Duodenal mucosa (tissue), 2 donors: ENCODE data around the gene TSTD1.

Source experiments
- H3K27ac ChIP-seq: one replicate; pipeline ENCODE4 v1.7.0; 2013; ENCODE audit warnings: low read depth, low read length
- H3K27me3 ChIP-seq, 2 donors: one replicate each; pipeline ENCODE4 v1.7.0; 2013; ENCODE audit warnings: low read length in 2 of 2, control low read depth in 1 of 2; ENCODE audit not compliant: insufficient read depth in 2 of 2, control insufficient read depth in 1 of 2
- H3K36me3 ChIP-seq, 2 donors: one replicate each; pipeline ENCODE4 v1.7.0; 2013; ENCODE audit warnings: low read length in 2 of 2, control low read depth in 1 of 2; ENCODE audit not compliant: insufficient read depth in 2 of 2, control insufficient read depth in 1 of 2
- H3K4me1 ChIP-seq, 2 donors: one replicate each; pipeline ENCODE4 v1.7.0; 2013; ENCODE audit warnings: low read length in 2 of 2, control low read depth in 1 of 2; ENCODE audit not compliant: insufficient read depth in 2 of 2, control insufficient read depth in 1 of 2
- H3K4me3 ChIP-seq, 2 donors: one replicate each; pipeline ENCODE4 v1.7.0; 2013; ENCODE audit warnings: low read length in 2 of 2, low read depth in 1 of 2
- H3K9ac ChIP-seq, 2 donors: one replicate each; pipeline ENCODE4 v1.7.0; 2013; ENCODE audit warnings: low read length in 2 of 2, low read depth in 1 of 2
- H3K9me3 ChIP-seq, 2 donors: one replicate each; pipeline ENCODE4 v1.7.0; 2013; ENCODE audit warnings: low read length in 2 of 2, control low read depth in 1 of 2; ENCODE audit not compliant: control insufficient read depth in 1 of 2

TSTD1 gene

GRCh38 chr1:161051219-161051618 is 12.5 kb upstream of the TSTD1 start:
- Histone ChIP-seq H3K4me1 (peaks cover 0 to 12% of the 10 kb centered on the region in 2 donors), H3K36me3 (peaks cover 0 to 45% of the 10 kb centered on the region in 2 donors)

GRCh38 chr1:161048949-161049722 is 10.4 kb upstream of the TSTD1 start:
- no peak overlapping the region for H3K4me3 ChIP-seq
- no peaks in the 10 kb centered on the region for H3K27me3 ChIP-seq
- H3K9me3 ChIP-seq = no peaks in the 10 kb centered on the region
- no peak overlapping the region for H3K27ac ChIP-seq
- H3K9ac ChIP-seq = no peak overlapping the region
- H3K36me3 ChIP-seq = peaks cover 0 to 34% of the 10 kb centered on the region in 2 donors
- peaks cover 2 to 17% of the 10 kb centered on the region in 2 donors for H3K4me1 ChIP-seq

More at GRCh38 chr1:161051219-161051618, 12.5 kb upstream of the TSTD1 start:
- H3K9me3 ChIP-seq = no peaks in the 10 kb centered on the region
- H3K9ac ChIP-seq = no peak overlapping the region
- no peak overlapping the region for H3K4me3 ChIP-seq
- H3K27ac ChIP-seq = no peak overlapping the region
- H3K27me3 ChIP-seq = no peaks in the 10 kb centered on the region

- H3K4me1 ChIP-seq = peaks cover 4 to 19% of the 10 kb centered on the region in 2 donors
- H3K27ac ChIP-seq = no peak overlapping the region
- H3K9ac ChIP-seq = no peak overlapping the region
- no peaks in the 10 kb centered on the region for H3K27me3 ChIP-seq
- H3K36me3 ChIP-seq = peaks cover 5 to 34% of the 10 kb centered on the region in 2 donors
- no peak overlapping the region for H3K4me3 ChIP-seq
- no peaks in the 10 kb centered on the region for H3K9me3 ChIP-seq
Measured at GRCh38 chr1:161047436-161048420, 9.0 kb upstream of the TSTD1 start.

GRCh38 chr1:161046605-161047228 is 8.0 kb upstream of the TSTD1 start:
- Histone ChIP-seq H3K9ac (peak overlapping the region; percentile 75 to 89), H3K4me1 (peaks cover 4 to 19% of the 10 kb centered on the region in 2 donors), H3K27me3 (no peaks in the 10 kb centered on the region), H3K36me3 (peaks cover 14 to 36% of the 10 kb centered on the region in 2 donors), H3K9me3 (no peaks in the 10 kb centered on the region), H3K27ac (peak overlapping the region; percentile 91), H3K4me3 (peak overlapping the region; percentile 81 to 96)

GRCh38 chr1:161045736-161046604 is 7.2 kb upstream of the TSTD1 start, which contains the start of gene USF1:
Gene USF1, minus strand, starts transcription at chr1:161045977. Its CDS starts 2,702 bp downstream, at chr1:161043275.
- H3K27ac ChIP-seq = peak within 1 kb of the TSS; percentile 91
- peak within 1 kb of the TSS; percentile 81 to 96 for H3K4me3 ChIP-seq
- H3K9me3 ChIP-seq = no peaks in the 10 kb centered on the region
- H3K27me3 ChIP-seq = no peaks in the 10 kb centered on the region
- H3K36me3 ChIP-seq = peaks cover 17 to 39% of the 10 kb centered on the region in 2 donors
- peak within 1 kb of the TSS; percentile 89 to 96 for H3K9ac ChIP-seq
- H3K4me1 ChIP-seq = peaks cover 4 to 12% of the 10 kb centered on the region in 2 donors

GRCh38 chr1:161044908-161045735 is 6.4 kb upstream of the TSTD1 start:
- Histone ChIP-seq H3K27me3 (no peaks in the 10 kb centered on the region), H3K9ac (peak overlapping the region; percentile 89 to 96), H3K27ac (peak overlapping the region; percentile 91), H3K4me1 (peaks cover 5 to 12% of the 10 kb centered on the region in 2 donors), H3K9me3 (no peaks in the 10 kb centered on the region), H3K36me3 (peaks cover 23 to 47% of the 10 kb centered on the region in 2 donors), H3K4me3 (peak overlapping the region; percentile 81 to 96)

GRCh38 chr1:161044535-161044907 is 5.8 kb upstream of the TSTD1 start:
- Histone ChIP-seq H3K9ac (peak overlapping the region; percentile 89 to 96), H3K27me3 (no peaks in the 10 kb centered on the region), H3K9me3 (no peaks in the 10 kb centered on the region), H3K4me3 (peak overlapping the region; percentile 81 to 96), H3K4me1 (peaks cover 11 to 16% of the 10 kb centered on the region in 2 donors), H3K36me3 (peaks cover 29 to 50% of the 10 kb centered on the region in 2 donors), H3K27ac (peak overlapping the region; percentile 23)

- H3K4me1 ChIP-seq = peaks cover 15 to 32% of the 10 kb centered on the region in 2 donors
- H3K27ac ChIP-seq = no peak overlapping the region
- peak overlapping the region in 1 of 2 donors; percentile 30 for H3K9ac ChIP-seq
- peaks cover 33 to 41% of the 10 kb centered on the region in 2 donors for H3K36me3 ChIP-seq
- peak overlapping the region in 1 of 2 donors; percentile 77 for H3K4me3 ChIP-seq
- no peaks in the 10 kb centered on the region for H3K9me3 ChIP-seq
- no peaks in the 10 kb centered on the region for H3K27me3 ChIP-seq
Measured at GRCh38 chr1:161039546-161039945, 782 bp upstream of the TSTD1 start.
